ENCODE data around the gene UBFD1. TPM values are rescaled to one million over a fixed set of nuclear protein-coding genes. Genes with fewer than 3 reads are reported as not detected.

UBFD1 gene
- total and polyA plus RNA-seq, 2 donors, result 18.0 to 51.6 TPM

DNA sequence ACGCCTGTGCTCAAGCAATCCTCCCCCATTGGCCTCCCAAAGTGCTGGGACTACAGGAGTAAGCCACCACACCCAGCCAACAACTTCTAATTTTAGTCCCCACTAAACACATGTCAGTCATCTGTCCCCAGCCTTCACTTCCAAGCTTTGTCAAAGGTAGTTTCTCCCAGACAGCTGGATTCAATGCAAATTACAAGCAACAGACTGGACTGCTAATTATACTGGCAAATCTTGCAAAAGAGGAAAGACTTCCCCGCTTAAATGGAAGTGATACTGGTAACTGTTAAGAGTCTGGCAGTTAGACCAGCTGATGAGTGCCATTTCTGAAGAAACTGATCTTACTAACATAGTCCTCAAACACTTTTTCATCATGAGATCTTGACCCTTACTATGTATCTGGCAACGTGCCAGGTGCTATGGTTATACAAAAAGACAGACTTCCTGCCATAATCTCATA is 39.1 kb upstream of the UBFD1 start:
- 77% methylated on average over 3 of the region's 3 CpGs for WGBS
- DNase-seq (ENCODE audit: extremely low spot score), result no peak

DNA sequence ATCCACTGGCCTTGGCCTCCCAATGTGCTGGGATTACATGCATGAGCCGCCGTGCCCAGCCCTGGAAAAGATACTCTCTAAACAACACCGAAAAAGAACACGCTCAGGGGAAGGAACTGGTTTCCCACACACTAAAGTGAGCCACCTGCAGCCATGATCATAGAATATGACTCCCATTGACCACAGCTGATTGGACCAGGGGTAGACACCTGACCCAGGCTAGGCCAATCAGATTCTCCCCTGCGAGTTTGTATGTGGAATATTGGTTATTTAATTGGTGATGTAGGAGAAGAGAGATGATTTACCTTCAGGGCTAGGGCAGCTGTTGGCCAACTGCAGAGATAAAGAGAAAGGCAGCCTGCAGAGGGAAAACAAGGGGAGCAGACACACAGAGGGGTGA is 38.2 kb upstream of the UBFD1 start:
- no peaks in the 10 kb centered on the region for H3K4me1 ChIP-seq (ENCODE audit: insufficient read depth)
- WGBS, result 96% methylated on average over 5 of the region's 5 CpGs
- no peak overlapping the region for H3K27ac ChIP-seq (ENCODE audit: low read depth)
- DNase-seq (ENCODE audit: extremely low spot score), result no peak
- H3K36me3 ChIP-seq (ENCODE audit: insufficient read depth), result peaks cover 2% of the 10 kb centered on the region
- no peak overlapping the region for H3K4me3 ChIP-seq (ENCODE audit: low read depth, low read length)

More for the DNA sequence above, 39.1 kb upstream of the UBFD1 start:
- Histone ChIP-seq H3K4me3 (ENCODE audit: low read depth, low read length) (no peak overlapping the region), H3K36me3 (ENCODE audit: insufficient read depth) (peaks cover 2% of the 10 kb centered on the region), H3K4me1 (ENCODE audit: insufficient read depth) (no peaks in the 10 kb centered on the region), H3K27ac (ENCODE audit: low read depth) (no peak overlapping the region)

DNA sequence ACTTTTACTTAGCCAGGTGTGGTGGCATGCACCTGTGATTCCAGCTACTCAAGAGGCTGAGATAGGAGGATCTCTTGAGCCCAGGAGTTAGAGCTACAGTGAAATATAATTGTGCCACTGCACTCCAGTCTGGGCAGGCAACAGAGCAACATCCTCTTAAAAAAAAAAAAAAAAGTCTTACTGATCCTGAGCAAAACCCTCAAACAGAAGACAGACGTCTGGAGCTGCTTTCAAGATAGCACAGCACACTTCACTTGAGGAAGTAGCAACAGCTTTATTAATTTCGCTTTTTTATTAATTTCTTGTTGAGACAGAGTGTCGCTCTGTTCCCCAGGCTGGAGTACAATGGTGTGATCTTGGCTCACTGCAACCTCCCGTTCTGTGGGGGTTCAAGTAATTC is 37.0 kb upstream of the UBFD1 start:
- no peaks in the 10 kb centered on the region for H3K4me1 ChIP-seq (ENCODE audit: insufficient read depth)
- H3K27ac ChIP-seq (ENCODE audit: low read depth), result no peak overlapping the region
- WGBS, result 82% methylated on average over 4 of the region's 4 CpGs
- no peak overlapping the region for H3K4me3 ChIP-seq (ENCODE audit: low read depth, low read length)
- DNase-seq (ENCODE audit: extremely low spot score), result no peak
- H3K36me3 ChIP-seq (ENCODE audit: insufficient read depth), result peaks cover 2% of the 10 kb centered on the region

- no peak for DNase-seq (ENCODE audit: extremely low spot score)
- H3K27ac ChIP-seq (ENCODE audit: low read depth), result no peak overlapping the region
- no peaks in the 10 kb centered on the region for H3K4me1 ChIP-seq (ENCODE audit: insufficient read depth)
- WGBS, result 68% methylated on average over 4 of the region's 4 CpGs
- peaks cover 2% of the 10 kb centered on the region for H3K36me3 ChIP-seq (ENCODE audit: insufficient read depth)
- no peak overlapping the region for H3K4me3 ChIP-seq (ENCODE audit: low read depth, low read length)
Observed at GRCh38 chr16:23521037-23521743, 36.3 kb upstream of the UBFD1 start.

DNA sequence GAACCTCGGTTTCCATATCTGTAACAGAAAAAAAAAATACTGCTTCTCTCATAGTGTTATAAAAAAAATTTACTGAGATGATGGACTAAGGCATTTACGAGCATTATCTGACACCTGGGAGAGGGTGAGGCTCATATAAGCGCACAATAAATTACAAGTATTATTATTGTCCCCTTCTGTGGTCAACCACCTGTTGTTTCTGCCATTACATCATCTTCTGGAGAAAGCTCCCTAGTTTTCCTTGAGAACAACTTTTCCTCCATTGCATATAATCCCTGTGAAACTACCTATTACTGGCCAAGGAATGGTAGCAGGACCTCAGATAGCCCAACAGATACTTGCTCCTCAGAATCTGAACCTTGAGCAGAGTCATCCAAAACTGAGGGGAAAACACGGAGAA is 35.6 kb upstream of the UBFD1 start:
- no peak overlapping the region for H3K4me3 ChIP-seq (ENCODE audit: low read depth, low read length)
- peaks cover 2% of the 10 kb centered on the region for H3K36me3 ChIP-seq (ENCODE audit: insufficient read depth)

DNA sequence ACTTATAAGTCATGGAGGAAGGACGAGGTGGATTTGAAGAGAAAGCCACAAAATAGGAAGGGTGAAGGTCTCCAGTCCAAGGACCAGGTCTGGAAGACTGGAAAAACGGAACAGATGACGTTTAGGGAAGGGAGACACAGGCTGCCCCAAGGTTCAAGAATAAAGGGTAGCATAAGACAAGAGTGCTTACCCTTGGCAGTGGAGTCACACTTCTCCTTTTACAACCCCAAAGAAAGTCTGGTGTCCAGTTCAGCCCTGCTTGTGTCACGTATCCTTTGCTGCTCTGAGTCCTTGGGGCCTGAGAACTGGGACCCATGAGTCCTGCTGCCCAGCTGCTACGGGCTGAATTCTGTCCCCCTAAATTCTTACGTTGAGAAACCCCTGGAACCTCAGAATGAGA is 34.2 kb upstream of the UBFD1 start:
- no peak for DNase-seq (ENCODE audit: extremely low spot score)
- Histone ChIP-seq H3K36me3 (ENCODE audit: insufficient read depth) (peaks cover 2% of the 10 kb centered on the region), H3K4me1 (ENCODE audit: insufficient read depth) (no peaks in the 10 kb centered on the region), H3K4me3 (ENCODE audit: low read depth, low read length) (no peak overlapping the region), H3K27ac (ENCODE audit: low read depth) (no peak overlapping the region)
- WGBS, result 92% methylated on average over 6 of the region's 6 CpGs

More for the DNA sequence above, 35.6 kb upstream of the UBFD1 start:
- WGBS, result 98% methylated on average over 4 of the region's 4 CpGs
- no peaks in the 10 kb centered on the region for H3K4me1 ChIP-seq (ENCODE audit: insufficient read depth)
- no peak overlapping the region for H3K27ac ChIP-seq (ENCODE audit: low read depth)
- DNase-seq (ENCODE audit: extremely low spot score), result no peak

DNA sequence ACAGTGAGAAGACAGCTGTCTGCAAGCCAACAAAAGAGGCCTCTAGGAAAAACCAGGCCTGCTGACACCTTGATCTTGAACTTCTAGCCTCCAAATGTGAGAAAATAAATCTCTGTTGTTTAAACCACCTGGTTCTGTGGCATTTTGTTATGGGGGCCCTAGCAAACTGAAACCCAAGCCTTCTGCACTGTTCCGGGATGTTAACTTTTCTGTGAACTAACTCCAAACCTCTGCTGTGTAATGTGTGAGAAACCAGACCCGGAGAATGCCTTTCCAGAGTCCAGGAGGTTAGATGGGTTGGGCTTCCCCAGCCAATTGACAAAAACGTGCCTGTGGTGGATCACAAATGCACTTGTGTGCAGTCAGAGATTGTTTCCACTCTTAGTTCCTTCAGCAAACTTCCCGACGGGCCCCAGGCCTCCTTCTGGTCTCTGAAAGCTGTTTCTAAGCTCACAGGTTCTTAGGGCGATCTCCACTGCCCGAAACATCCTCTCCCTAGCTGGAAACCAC is 33.6 kb upstream of the UBFD1 start:
- DNase-seq (ENCODE audit: extremely low spot score), result no peak
- Histone ChIP-seq H3K27ac (ENCODE audit: low read depth) (no peak overlapping the region), H3K4me3 (ENCODE audit: low read depth, low read length) (no peak overlapping the region), H3K4me1 (ENCODE audit: insufficient read depth) (no peaks in the 10 kb centered on the region), H3K36me3 (ENCODE audit: insufficient read depth) (peaks cover 3% of the 10 kb centered on the region)
- WGBS, result 90% methylated on average over 7 of the region's 7 CpGs

- Histone ChIP-seq H3K4me3 (ENCODE audit: low read depth, low read length) (no peak overlapping the region), H3K27ac (ENCODE audit: low read depth) (no peak overlapping the region), H3K4me1 (ENCODE audit: insufficient read depth) (no peaks in the 10 kb centered on the region), H3K36me3 (ENCODE audit: insufficient read depth) (peaks cover 3% of the 10 kb centered on the region)
- DNase-seq (ENCODE audit: extremely low spot score), result no peak
- WGBS, result 94% methylated on average over 3 of the region's 3 CpGs
Observed at GRCh38 chr16:23524886-23525285, 32.6 kb upstream of the UBFD1 start.

GRCh38 chr16:23527961-23528643 is 29.4 kb upstream of the UBFD1 start:
- 94% methylated on average over 11 of the region's 11 CpGs for WGBS
- no peak overlapping the region for H3K27ac ChIP-seq (ENCODE audit: low read depth)
- no peak for DNase-seq (ENCODE audit: extremely low spot score)
- peaks cover 3% of the 10 kb centered on the region for H3K36me3 ChIP-seq (ENCODE audit: insufficient read depth)
- no peak overlapping the region for H3K4me3 ChIP-seq (ENCODE audit: low read depth, low read length)
- no peaks in the 10 kb centered on the region for H3K4me1 ChIP-seq (ENCODE audit: insufficient read depth)

GRCh38 chr16:23528644-23529310 is 28.8 kb upstream of the UBFD1 start:
- no peak overlapping the region for H3K4me3 ChIP-seq (ENCODE audit: low read depth, low read length)
- WGBS, result 95% methylated on average over 10 of the region's 10 CpGs
- H3K27ac ChIP-seq (ENCODE audit: low read depth), result no peak overlapping the region
- H3K4me1 ChIP-seq (ENCODE audit: insufficient read depth), result no peaks in the 10 kb centered on the region
- H3K36me3 ChIP-seq (ENCODE audit: insufficient read depth), result peaks cover 1% of the 10 kb centered on the region
- no peak for DNase-seq (ENCODE audit: extremely low spot score)

- H3K27ac ChIP-seq (ENCODE audit: low read depth), result no peak overlapping the region
- no peak for DNase-seq (ENCODE audit: extremely low spot score)
- peaks cover 1% of the 10 kb centered on the region for H3K36me3 ChIP-seq (ENCODE audit: insufficient read depth)
- no peaks in the 10 kb centered on the region for H3K4me1 ChIP-seq (ENCODE audit: insufficient read depth)
- H3K4me3 ChIP-seq (ENCODE audit: low read depth, low read length), result no peak overlapping the region
- WGBS, result 91% methylated on average over 5 of the region's 5 CpGs
Observed at GRCh38 chr16:23530062-23530461, 27.5 kb upstream of the UBFD1 start.

DNA sequence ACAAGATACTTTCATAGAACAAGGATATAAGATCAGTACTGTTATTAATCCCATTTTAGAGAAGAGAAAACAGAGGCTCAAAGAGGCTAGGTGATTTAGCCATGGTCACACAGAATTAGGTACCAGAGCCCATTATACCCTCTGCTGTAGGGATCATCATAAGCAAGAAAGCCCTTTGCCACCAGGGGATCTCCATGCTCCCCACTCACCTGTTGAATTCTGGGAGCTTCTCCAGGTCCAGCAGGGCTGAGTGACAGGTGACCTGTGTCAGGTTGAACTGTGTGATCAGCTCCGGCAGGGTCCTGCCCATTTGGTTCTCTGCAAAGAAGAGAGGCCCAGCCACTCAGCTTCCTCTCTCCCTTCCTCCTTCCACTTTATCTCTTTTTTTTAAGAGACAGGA is 25.1 kb upstream of the UBFD1 start:
- 78% methylated on average over 1 of the region's 1 CpG for WGBS
- H3K27ac ChIP-seq (ENCODE audit: low read depth), result no peak overlapping the region
- peaks cover 1% of the 10 kb centered on the region for H3K36me3 ChIP-seq (ENCODE audit: insufficient read depth)
- H3K4me3 ChIP-seq (ENCODE audit: low read depth, low read length), result no peak overlapping the region
- no peak for DNase-seq (ENCODE audit: extremely low spot score)
- no peaks in the 10 kb centered on the region for H3K4me1 ChIP-seq (ENCODE audit: insufficient read depth)

GRCh38 chr16:23534868-23535860 is 22.4 kb upstream of the UBFD1 start:
- WGBS, result 95% methylated on average over 19 of the region's 19 CpGs
- peaks cover 2% of the 10 kb centered on the region for H3K36me3 ChIP-seq (ENCODE audit: insufficient read depth)
- H3K4me1 ChIP-seq (ENCODE audit: insufficient read depth), result no peaks in the 10 kb centered on the region
- no peak overlapping the region for H3K4me3 ChIP-seq (ENCODE audit: low read depth, low read length)
- no peak for DNase-seq (ENCODE audit: extremely low spot score)
- H3K27ac ChIP-seq (ENCODE audit: low read depth), result no peak overlapping the region
